Occipital lobe (tissue), 2 donors: ENCODE measurements around the gene CYP27A1. TPM values are rescaled to one million over a fixed set of nuclear protein-coding genes. Genes with fewer than 3 reads are reported as not detected.
A peak's percentile ranks its signal among the peaks of the same experiment; 100 is the strongest.
"Not testable (repeated sequence)": the region's sequence is repeated elsewhere in the genome, so short reads cannot be mapped to it uniquely, and the experiment has no call there.

Source experiments
- DNase-seq: peaks from one replicate; lab custom pipeline; 2025; lab: John Stamatoyannopoulos, UW
- total RNA-seq: library from RNA; depleted of rRNA; stranded (reverse); fragments of >200 nt; gene quantifications from one replicate; pipeline ENCODE4 v1.2.3, GENCODE V29; 2014

CYP27A1 gene
- 2.8 TPM for total RNA-seq

DNA sequence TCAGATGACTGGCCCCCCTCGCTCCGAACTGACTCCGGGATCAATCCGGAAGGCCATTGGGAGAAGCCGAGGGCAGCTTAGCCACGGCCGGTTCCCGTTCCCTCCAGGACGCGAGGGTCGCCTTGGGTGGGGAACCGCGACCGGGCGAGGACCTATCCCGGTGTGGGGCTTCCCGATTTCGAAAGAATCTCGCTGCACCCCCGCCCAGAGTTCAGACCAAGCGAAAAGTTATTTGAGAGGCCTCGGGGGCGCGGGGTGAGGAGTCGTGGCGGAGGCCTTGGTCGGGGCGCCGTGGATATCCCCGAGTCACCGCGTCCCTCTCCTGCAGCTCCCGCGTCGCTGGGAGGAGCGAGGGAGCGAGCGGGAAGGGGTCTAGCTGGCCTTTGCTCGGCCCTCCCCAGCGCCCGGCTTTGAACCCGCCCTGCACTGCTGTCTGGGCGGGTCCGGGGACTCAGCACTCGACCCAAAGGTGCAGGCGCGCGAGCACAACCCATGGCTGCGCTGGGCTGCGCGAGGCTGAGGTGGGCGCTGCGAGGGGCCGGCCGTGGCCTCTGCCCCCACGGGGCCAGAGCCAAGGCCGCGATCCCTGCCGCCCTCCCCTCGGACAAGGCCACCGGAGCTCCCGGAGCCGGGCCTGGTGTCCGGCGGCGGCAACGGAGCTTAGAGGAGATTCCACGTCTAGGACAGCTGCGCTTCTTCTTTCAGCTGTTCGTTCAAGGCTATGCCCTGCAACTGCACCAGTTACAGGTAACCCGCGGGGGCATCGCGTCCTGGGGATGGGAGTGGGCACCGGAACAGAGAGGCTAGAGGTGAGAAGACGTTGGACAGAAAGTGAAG is at the start of gene CYP27A1:
Gene CYP27A1 (plus strand): TSS at position 457 of the 837 bp plus-strand sequence. CDS start 36 bp downstream, at position 493.
- DNase-seq = no peak

GRCh38 chr2:218732761-218733158 is 49.2 kb upstream of the CYP27A1 start:
- no peak for DNase-seq

GRCh38 chr2:218733171-218734021 is 48.6 kb upstream of the CYP27A1 start:
- no peak for DNase-seq

DNA sequence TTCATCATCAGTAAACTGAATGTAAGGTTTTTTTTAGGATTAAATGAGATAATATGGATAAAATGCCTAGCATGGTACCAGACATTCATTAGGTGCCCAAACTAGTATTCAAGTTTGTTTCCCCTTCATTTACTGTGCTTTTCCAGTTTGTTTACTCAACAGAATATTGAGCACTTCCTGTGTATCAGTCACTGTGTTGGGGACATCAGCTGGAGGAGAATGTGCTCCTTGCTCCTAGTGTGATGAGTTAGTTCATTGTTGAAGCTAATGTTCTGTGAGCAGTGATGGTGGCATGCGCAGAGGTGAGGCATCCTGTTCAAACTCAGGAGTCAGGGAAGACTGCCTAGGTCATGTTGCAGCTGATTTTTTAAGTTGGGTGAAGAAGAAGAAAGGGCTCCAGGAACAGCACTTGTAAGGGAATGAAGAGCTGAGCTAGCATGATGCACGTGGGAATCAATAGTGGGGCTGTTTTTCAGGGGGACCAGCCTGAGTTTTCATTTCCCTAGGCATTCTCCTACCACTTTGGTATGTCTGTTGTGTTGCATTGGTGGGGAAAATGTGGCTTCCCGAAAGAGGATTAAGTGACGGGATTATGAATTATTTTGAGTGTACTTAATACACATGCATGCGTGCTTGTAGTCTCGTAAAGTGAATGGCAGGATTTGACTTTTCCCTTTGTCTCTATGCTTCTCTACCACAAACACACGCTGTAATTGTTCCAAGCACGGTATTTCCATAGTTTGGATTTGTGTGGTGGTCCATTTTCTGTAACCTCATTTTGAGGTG is 47.6 kb upstream of the CYP27A1 start:
- DNase-seq = no peak

DNA sequence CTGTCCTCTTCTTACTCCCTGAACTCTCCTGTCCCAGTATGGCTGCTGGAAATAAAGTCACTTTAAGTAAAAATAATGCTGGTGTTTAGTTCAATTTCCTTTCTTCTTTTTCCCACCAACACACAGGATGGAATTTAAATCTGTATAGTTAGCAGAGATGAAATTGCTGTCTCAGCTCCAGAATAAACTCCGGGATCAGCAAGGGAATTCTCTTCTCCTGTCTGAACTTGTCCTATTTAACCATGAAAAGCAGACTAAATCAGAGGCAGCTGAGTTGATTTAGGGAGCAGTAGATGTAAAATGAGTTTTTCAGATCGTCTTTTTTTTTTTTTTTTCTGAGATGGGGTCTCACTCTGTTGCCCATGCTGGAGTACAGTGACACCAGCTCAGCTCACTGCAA is 45.4 kb upstream of the CYP27A1 start:
- no peak for DNase-seq

DNA sequence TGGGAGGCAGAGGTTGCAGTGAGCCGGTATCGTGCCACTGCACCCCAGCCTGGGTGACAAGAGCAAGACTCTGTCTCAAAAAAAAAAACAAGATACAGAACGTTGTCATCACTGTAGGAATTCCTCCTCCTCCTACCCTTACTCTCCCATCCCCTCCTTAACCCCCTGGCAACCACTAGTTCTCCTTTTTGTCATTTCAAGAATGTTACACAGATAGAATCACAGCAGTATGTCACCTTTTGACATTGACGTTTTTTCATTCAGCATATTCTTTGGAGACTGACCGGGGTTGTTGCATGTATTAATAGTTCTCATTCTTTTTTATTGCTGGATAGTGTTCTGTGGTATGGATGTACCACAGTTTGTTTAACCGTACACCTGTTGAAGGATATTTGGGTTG is 38.9 kb upstream of the CYP27A1 start:
- no peak for DNase-seq

- no peak for DNase-seq
Measured at GRCh38 chr2:218744615-218745014, 37.3 kb upstream of the CYP27A1 start.

DNA sequence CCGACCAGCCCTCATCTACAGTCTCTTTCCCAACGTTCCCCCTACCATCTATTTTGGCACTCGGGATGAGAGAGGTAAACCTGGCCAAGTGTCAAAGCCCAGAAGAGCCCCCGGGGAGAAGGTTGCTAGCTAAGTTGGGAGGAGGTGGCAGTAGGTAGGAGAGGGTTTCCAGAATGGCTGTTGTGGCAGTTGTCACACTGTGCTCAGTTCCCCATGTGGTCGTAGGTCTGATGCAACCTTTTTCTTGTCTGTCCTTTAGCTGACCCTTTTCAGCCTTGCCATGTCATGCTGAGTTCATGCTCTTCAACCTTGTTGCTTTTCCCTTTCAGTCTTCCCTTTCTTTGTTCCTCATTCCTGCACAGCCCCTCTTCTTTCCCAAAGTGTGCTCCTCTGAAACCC is 36.8 kb upstream of the CYP27A1 start:
- no peak for DNase-seq

GRCh38 chr2:218745559-218746469 is 36.1 kb upstream of the CYP27A1 start:
- peak; percentile 86 for DNase-seq

DNA sequence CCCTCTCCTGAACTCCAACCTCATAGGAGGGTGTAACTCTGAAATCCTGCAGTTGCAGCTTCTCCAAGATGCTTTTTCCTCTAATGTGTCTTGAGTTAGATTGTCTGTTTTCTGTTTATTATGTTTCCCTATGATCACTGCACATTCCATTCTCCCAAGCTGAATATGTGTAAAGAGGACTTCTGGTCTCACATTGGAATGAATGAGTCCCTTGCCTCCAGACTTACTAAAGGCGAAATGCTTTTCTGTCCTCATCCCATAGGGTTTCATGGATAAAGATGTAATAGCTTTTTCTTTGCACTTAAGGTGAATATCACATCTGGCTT is 35.5 kb upstream of the CYP27A1 start:
- no peak for DNase-seq

GRCh38 chr2:218746960-218747359 is 35.0 kb upstream of the CYP27A1 start:
- DNase-seq = no peak

DNA sequence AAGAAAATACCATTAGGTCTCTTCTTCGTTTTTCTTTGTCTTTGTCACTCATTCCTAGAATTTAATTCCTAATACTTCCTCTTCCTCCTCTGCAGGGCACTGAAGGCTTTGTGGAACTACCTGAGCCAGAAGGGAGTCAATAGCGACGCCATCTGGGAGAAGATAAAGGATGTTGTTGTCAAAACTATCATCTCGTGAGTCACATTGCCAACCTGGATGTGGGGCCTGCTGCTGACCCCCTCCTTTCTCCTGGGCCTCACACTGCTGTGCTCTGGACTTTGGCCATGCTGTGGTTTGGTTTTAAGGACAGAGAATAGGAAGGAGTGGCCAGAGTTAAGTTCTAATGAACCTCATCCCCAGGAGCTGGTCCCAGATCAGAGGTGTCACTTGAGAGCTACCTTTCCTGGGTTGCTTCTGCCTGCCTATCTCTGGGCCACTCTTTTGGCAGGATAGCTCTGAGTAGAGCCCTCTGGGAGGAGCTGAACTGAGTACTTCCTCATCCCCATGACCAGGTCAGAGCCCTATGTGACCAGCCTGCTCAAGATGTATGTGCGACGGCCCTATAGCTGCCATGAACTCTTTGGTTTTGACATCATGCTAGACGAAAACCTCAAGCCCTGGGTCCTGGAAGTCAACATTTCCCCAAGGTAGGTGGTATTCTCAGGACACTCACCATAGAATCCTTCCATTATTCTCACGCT is 33.1 kb upstream of the CYP27A1 start:
- DNase-seq = no peak

DNA sequence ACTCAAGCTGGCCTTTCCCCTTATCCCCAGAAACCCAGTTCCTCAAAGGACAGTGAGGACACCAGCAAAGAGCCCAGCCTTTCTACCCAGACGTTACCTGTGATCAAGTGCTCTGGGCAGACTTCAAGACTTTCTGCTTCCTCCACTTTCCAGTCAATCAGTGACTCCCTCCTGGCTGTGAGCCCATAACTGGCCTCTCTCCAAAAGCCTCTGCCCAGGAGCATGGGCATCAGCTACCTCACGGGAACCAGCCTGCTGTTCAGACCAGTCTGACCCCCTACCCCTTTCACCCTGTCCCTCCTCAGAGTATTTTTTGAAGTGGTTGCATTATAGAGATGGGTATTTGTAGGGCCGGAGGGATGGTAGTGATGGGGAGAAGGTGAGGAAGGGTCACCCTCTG is 27.7 kb upstream of the CYP27A1 start:
- DNase-seq = no peak

- DNase-seq = no peak
Measured at GRCh38 chr2:218754781-218755180, 27.2 kb upstream of the CYP27A1 start.

DNA sequence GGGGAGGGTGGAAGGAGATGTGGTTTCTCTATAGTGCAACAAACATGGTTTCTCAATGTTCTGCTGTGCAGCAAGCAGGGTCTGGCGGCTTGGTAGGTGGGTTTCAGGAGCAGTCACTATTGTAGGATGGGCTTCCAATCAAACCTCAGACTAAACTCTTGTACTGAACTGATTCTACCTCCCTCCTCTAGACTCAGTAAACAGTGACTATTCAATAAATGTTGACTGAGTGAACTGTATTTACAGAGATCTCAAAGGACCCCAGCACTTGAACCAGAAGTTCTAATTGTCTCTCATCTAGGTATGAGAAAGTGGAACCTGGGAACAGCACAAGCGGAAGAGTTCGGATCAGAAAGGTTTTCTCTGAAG is 26.8 kb upstream of the CYP27A1 start:
- no peak for DNase-seq

- no peak for DNase-seq
Measured at GRCh38 chr2:218755567-218756404, 26.2 kb upstream of the CYP27A1 start.

DNA sequence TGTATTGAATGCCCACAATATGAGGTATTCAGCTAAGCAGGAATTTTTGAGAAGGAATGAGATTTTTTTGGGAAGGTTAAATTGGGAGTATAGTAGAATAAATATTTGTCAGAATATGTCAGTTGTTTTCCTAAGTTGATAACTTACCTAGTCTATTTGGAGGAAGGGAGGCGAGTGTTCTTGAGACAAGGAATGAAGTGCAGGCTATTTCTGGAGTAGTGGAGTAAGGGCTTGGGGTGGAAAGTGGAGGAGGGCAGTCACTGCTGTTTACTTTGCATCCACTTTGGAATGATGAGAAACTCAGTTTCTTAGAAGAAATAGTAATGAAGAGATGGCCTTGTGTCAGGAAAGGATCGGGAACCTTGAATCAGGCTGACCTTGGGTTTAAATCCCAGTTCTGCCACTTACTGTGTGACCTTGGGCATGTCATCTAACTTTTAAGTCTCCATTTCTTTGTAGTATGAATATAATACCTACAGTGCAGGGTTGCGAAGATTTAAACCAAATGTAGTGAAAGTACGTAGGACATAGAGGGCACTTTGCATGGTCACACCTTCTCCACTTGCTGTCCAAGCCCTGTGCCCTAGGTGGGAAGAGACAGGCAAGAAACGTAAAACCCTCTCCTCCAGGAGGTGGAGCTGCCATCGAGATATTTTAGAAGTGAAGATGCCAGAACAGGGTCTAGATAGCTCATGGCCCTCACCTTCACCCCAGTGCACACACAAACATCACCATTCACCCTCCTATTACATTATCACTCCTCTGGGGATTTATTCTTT is 25.2 kb upstream of the CYP27A1 start:
- DNase-seq = no peak

DNA sequence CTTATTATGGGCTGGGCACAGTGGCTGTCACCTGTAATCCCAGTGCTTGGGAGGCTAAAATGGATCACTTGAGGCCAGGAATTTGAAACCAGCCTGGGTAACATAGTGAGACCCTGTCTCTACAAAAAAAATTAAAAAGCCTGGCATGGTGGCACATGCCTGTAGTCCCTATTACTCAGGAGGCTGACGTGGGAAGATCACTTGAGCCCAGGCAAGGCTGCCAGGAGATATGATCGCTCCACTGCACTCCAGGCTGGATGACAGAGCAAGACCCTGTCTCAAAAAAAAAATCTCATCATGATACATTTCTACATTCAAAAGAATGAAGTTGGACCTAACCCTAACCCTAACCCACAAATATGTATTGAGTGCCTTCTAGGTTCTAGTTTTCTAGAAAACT is 20.2 kb upstream of the CYP27A1 start:
- DNase-seq = no peak

- DNase-seq = not testable (repeated sequence)
Measured at GRCh38 chr2:218772759-218773158, 9.2 kb upstream of the CYP27A1 start.
